ENCODE data around the gene SDF2.

SDF2 gene, protein sequence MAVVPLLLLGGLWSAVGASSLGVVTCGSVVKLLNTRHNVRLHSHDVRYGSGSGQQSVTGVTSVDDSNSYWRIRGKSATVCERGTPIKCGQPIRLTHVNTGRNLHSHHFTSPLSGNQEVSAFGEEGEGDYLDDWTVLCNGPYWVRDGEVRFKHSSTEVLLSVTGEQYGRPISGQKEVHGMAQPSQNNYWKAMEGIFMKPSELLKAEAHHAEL

GRCh38 chr17:28661635-28662526 is at the start of gene SDF2, which contains the start of gene SUPT6H:
Gene SDF2 (minus strand): TSS chr17:28661906. CDS start chr17:28661876, 30 bp downstream.
Gene SUPT6H (plus strand): TSS chr17:28662205. CDS start chr17:28673402, 11,197 bp downstream.
- peak; percentile 89 for DNase-seq

DNA sequence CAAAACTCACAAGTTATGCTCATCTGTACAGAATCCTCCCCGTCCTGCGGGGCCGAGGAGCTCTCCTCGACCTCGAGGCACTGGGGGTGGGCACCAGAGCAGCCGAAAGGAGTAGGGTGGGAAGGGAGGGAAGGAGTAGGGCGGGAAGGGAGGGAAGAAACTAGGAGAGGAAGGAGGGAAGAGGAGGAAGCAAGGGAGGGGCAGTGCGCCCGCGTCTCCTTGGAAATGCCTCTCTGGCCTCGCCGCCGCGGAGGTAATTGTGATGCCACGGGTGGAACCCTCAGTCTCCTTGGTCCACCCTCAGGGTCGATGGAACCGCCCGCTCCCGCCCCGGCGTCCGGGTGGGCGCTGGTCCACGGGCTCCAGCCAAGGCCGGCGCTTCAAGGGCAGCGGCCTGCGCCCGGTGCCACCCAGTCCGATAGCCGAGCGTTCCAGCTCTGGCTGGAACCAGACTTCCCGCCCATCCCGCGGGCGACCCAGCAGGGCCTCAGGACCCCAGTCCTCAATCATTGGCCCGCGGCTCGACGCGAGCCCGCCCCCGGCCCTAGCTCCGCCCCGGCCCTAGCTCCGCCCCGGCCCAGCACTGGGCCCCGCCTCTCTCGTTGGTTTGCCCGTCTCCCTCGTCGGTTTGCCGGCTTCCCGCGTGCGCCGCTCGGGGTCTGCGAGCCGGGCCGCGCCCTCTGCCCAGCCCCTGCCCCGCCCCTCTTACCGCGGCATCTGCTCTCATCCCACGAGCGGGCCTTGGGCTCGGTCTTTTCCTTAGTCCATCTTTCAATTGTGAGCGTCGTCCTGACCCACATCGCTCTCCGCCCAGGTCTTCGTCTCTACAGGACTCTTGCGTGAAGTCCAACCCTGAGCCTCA is 49.4 kb upstream of the SDF2 start:
- peak; percentile 88 for DNase-seq

DNA sequence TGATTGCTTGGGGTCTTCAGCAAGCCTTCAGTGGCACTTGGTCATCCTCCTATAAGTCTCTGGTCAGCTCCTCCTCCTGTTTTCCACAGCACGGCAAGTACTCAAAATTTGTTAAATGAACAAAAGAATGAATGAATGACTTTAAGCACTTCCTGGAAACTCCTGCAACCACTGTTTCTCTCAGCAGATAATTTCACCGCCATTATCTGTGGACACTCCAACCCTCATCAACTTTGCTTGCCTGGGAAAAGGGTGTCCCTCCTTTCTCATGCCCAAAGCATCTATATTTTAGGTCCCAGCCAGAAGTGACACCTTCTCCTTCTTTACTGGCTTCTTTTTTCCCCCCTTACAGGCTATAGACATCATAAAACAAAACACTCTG is 45.6 kb upstream of the SDF2 start:
- DNase-seq: no peak

GRCh38 chr17:28706471-28707338 is 45.0 kb upstream of the SDF2 start:
- DNase-seq: no peak

DNA sequence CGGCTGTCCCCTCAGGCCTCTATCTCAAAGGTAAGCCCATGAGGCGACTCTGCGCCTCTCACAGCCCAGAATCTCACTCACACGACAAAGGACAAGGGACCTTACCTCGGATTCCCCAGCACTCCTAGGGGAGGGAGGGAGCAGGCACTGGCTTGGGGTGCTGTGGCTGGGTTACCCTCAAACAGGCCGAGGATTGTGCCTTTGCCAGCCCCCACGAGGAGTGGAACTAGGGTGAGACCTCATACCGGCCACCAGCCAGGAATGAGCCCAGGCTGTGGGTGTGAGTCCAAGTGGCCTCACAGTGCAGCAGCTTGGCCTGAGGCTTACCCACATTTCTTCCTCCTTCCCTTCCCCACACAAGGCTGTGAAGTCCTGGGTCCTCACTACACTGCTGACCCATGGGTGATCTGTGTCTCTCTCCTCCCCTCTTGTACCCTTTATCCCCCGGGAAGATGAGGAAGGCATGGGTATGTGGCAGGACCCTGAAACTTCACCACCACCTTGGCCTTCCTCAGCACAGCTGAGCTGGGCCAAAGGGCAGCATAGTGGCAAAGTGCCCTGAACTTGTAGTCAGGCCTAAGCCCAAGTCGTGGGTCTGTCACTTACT is 44.1 kb upstream of the SDF2 start:
- no peak for DNase-seq

- no peak for DNase-seq
Observed at GRCh38 chr17:28705074-28705659, 43.5 kb upstream of the SDF2 start.

DNA sequence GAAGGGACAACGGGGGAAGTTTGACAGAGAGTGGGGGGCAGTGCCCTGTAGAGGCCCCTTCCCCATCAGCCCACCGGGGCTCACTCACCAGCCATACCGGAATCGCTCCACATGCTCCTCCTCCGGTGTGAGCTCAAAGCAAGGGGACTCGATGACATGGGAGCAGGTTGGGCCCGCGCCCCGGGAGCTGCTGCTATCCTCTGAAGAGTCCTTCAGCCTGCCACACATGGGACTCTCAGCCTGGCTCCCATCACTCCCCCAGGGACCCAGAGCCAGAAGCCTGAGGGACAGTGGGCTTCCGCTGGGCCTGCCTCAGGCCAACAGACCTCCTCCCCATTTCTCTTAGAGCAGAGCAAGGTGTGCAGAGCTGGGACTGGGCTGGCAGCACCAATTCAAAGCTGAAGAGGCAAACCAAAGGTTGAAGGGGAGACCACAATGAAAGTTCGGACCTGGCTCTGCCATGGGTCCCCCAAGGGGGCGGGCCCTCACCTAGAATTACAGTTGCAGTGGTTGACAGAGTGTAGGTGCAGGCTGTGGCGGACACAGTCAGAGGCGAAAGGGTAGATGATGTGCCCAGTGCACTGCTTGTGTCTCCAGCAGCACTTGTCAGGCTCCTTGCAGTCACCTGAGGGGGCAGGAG is 42.6 kb upstream of the SDF2 start:
- DNase-seq: no peak

- no peak for DNase-seq
Observed at GRCh38 chr17:28703552-28704218, 42.0 kb upstream of the SDF2 start.

DNA sequence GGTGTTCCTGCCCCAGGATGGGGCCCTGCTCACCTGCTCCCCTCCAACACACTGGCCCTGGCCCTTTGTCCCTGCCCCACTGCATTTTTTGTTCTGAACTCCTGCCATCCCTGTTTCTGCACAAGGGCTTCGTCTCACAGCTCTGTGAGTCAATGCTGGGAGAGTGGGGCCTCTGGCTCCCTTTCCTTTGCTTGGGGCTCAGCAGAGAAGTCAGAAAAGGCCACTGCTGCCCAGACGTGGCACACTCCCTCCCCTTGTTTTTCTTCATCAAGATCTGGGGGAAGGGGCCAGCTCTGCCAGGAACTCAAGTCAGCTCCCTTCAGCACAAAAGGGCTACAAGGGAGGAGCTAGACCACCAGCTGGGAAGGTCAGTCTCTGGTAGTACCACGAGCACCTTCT is 41.0 kb upstream of the SDF2 start:
- no peak for DNase-seq

DNA sequence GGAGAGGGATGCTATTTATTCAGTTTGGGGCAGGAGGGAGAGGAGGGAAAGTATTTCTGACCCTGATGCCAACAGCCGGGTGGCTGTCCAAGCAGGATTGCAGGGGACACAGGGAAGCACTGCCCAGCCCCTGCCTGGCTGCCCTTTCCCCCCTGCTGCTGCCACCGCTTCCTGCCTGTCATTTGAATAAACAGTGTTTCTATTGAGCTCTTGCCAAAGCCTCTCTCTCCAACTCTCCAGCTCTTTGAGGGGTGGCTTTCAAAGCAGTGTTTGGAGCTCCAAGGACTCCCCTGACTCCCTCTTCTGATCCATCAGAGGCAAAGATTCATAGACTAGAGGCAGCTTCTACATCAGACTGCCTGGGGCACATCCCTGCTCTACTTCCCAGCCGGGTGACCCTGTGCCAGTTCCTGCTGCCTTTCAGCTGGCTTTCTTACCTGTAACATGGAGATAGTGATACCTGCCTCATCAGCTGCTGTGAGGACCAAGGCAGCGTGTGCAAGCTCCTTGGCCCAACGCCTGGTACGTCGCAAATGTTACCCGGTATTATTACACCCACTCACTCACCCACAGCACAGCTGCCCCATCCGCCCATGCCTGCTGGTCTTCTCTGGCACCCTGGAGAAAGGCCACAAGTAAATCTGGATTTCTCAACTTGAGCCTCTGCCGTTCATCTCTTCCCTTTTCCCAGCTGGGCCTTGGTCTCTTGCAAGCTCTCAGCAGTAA is 40.5 kb upstream of the SDF2 start:
- no peak for DNase-seq

GRCh38 chr17:28700830-28701492 is 39.3 kb upstream of the SDF2 start:
- no peak for DNase-seq

GRCh38 chr17:28700278-28700677 is 38.6 kb upstream of the SDF2 start:
- DNase-seq: no peak

GRCh38 chr17:28698253-28698941 is 36.7 kb upstream of the SDF2 start:
- no peak for DNase-seq

DNA sequence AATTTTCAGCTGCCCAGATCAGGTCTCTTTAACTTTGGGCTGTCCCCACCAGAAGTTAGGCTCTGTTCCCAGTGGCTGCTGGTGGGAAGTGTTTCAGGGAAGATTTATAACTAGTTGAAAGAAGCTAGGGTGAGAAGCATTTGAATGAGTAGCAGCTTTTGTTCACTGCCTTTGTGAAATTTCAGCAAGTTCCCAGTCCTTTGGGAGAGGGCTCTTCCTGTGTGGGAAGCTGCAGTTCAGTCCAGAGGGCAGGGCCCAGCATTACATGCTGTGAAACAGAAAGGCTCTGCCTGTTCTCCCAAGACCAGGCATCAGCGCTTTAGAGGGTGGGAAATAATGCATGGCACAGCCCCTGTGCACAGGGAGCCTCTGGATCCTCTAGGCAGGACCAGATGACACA is 32.2 kb upstream of the SDF2 start:
- DNase-seq: no peak

- no peak for DNase-seq
Observed at GRCh38 chr17:28689011-28689410, 27.3 kb upstream of the SDF2 start.

- no peak for DNase-seq
Observed at GRCh38 chr17:28688481-28688880, 26.8 kb upstream of the SDF2 start.

DNA sequence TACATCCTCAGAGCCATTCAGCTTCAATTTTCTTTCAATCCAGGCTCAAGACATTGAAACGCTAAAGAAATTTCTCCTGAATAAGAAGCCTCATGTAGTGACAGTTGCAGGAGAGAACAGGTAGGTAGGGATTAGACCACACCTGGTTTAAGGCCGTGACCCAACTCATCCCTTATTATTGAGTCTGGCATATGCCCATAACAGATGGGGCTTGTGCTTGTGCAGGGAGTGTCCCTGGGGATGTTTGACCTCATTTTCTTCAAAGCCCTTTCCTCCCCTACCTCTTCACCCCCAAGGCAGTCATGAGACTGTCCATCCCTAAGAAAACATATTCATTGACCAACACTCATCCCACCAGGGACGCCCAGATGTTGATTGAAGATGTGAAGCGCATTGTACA is 24.6 kb upstream of the SDF2 start:
- no peak for DNase-seq

- no peak for DNase-seq
Observed at GRCh38 chr17:28685366-28685765, 23.7 kb upstream of the SDF2 start.

Data from CD4-positive, alpha-beta T cell treated with Interferon gamma for 1 hour (primary cell).